H9 (cell line): ENCODE results near the gene ATP4A. TPM values are rescaled to one million over a fixed set of nuclear protein-coding genes. Genes with fewer than 3 reads are reported as not detected.

ENCODE experiments used
- DNase-seq: peaks from one replicate; pipeline ENCODE4 v3.0.0-alpha.2; 2017
- H2AFZ ChIP-seq: one replicate; pipeline ENCODE4 v1.6.1; 2013; ENCODE audit warnings: mild to moderate bottlenecking, low read length, control low read depth, moderate library complexity
- H2AK5ac ChIP-seq: 2 replicates; pipeline ENCODE4 v1.6.1; 2013; ENCODE audit warnings: low read length, control low read depth, mixed read lengths; ENCODE audit not compliant: insufficient read length
- H2BK120ac ChIP-seq: one replicate; pipeline ENCODE4 v1.6.1; 2013; ENCODE audit warnings: low read depth, mild to moderate bottlenecking, low read length, control low read depth, inconsistent platforms; ENCODE audit not compliant: poor library complexity, severe bottlenecking
- H2BK12ac ChIP-seq: 2 replicates; pipeline ENCODE4 v1.6.1; 2013; ENCODE audit warnings: low read length, control low read depth, mixed read lengths, low read depth; ENCODE audit not compliant: insufficient read length
- H2BK15ac ChIP-seq: 2 replicates; pipeline ENCODE4 v1.6.1; 2013; ENCODE audit warnings: low read depth, low read length, control low read depth
- H2BK20ac ChIP-seq: one replicate; pipeline ENCODE4 v1.6.1; 2013; ENCODE audit warnings: low read depth, mild to moderate bottlenecking, low read length, control low read depth, inconsistent platforms; ENCODE audit not compliant: poor library complexity, severe bottlenecking
- H2BK5ac ChIP-seq: 2 replicates; pipeline ENCODE4 v1.6.1; 2013; ENCODE audit warnings: low read length, control low read depth, mixed read lengths; ENCODE audit not compliant: insufficient read length
- H3K14ac ChIP-seq: 2 replicates; pipeline ENCODE4 v1.6.1; 2013; ENCODE audit warnings: low read length, control low read depth; ENCODE audit not compliant: insufficient read depth
- H3K18ac ChIP-seq: 2 replicates; pipeline ENCODE4 v1.6.1; 2013; ENCODE audit warnings: low read depth, mild to moderate bottlenecking, mixed read lengths, low read length, control low read depth; ENCODE audit not compliant: insufficient read length
- H3K23ac ChIP-seq: 2 replicates; pipeline ENCODE4 v1.6.1; 2013; ENCODE audit warnings: low read length, control low read depth, mixed read lengths, low read depth; ENCODE audit not compliant: insufficient read length
- H3K23me2 ChIP-seq: 2 replicates; pipeline ENCODE4 v1.6.1; 2013; ENCODE audit warnings: low read depth, mild to moderate bottlenecking, mixed read lengths, low read length, control low read depth; ENCODE audit not compliant: insufficient read length, poor library complexity, severe bottlenecking
- H3K27ac ChIP-seq: 2 replicates; pipeline ENCODE4 v1.5.1; 2013; ENCODE audit warnings: low read length, control low read depth, mixed read lengths, low read depth; ENCODE audit not compliant: insufficient read length
- H3K27me3 ChIP-seq: 2 replicates; pipeline ENCODE4 v1.6.1; 2013; ENCODE audit warnings: low read length, control low read depth, inconsistent platforms; ENCODE audit not compliant: insufficient read depth
- H3K4ac ChIP-seq: 2 replicates; pipeline ENCODE4 v1.6.1; 2013; ENCODE audit warnings: low read depth, mild to moderate bottlenecking, control low read depth, inconsistent platforms, low read length, moderate library complexity
- H3K4me1 ChIP-seq: 2 replicates; pipeline ENCODE4 v1.6.1; 2013; ENCODE audit warnings: low read length, control low read depth, inconsistent platforms; ENCODE audit not compliant: insufficient read depth
- H3K4me2 ChIP-seq: 2 replicates; pipeline ENCODE4 v1.6.1; 2013; ENCODE audit warnings: low read length, control low read depth, mixed read lengths; ENCODE audit not compliant: insufficient read length, insufficient read depth
- H3K56ac ChIP-seq: 2 replicates; pipeline ENCODE4 v1.6.1; 2013; ENCODE audit warnings: low read depth, mild to moderate bottlenecking, mixed read lengths, low read length, control low read depth; ENCODE audit not compliant: insufficient read length
- H3K79me1 ChIP-seq: 2 replicates; pipeline ENCODE4 v1.6.1; 2013; ENCODE audit warnings: low read depth, mild to moderate bottlenecking, moderate library complexity, low read length, control low read depth, inconsistent platforms; ENCODE audit not compliant: insufficient read depth, poor library complexity, severe bottlenecking
- H3K79me2 ChIP-seq: 2 replicates; pipeline ENCODE4 v1.6.1; 2013; ENCODE audit warnings: low read length, control low read depth, inconsistent platforms; ENCODE audit not compliant: insufficient read depth
- H3K9ac ChIP-seq: 2 replicates; pipeline ENCODE4 v1.6.1; 2013; ENCODE audit warnings: low read length, control low read depth, mixed read lengths; ENCODE audit not compliant: insufficient read length; ENCODE audit errors: extremely low read depth
- H3K9me3 ChIP-seq: one replicate; pipeline ENCODE4 v1.6.1; 2013; ENCODE audit warnings: low read depth, low read length, inconsistent platforms; ENCODE audit not compliant: control insufficient read depth
- H3T11ph ChIP-seq: one replicate; pipeline ENCODE4 v1.6.1; 2013; ENCODE audit warnings: mild to moderate bottlenecking, low read length, control low read depth, inconsistent platforms
- H4K20me1 ChIP-seq: one replicate; pipeline ENCODE4 v1.6.1; 2013; ENCODE audit not compliant: control insufficient read depth, insufficient read length, insufficient read depth
- H4K5ac ChIP-seq: 2 replicates; pipeline ENCODE4 v1.6.1; 2013; ENCODE audit warnings: low read depth, mild to moderate bottlenecking, mixed read lengths, low read length, control low read depth; ENCODE audit not compliant: insufficient read length
- H4K8ac ChIP-seq: replicated peaks from 2 replicates; pipeline ENCODE4 v1.6.1; 2013; ENCODE audit warnings: low read length, control low read depth, mixed read lengths, low read depth; ENCODE audit not compliant: insufficient read length
- H4K91ac ChIP-seq: 2 replicates; pipeline ENCODE4 v1.6.1; 2013; ENCODE audit warnings: low read depth, mild to moderate bottlenecking, moderate library complexity, mixed read lengths, low read length, control low read depth; ENCODE audit not compliant: insufficient read length
- H3K27ac Mint-ChIP-seq, 3 experiments: 2 replicates in 2 of 3; 3 replicates in 1 of 3; pipeline ENCODE4 v1.8.0; 2020 to 2021; ENCODE audit warnings: mixed read lengths in 3 of 3, mild to moderate bottlenecking in 1 of 3, moderate library complexity in 1 of 3
- H3K27me3 Mint-ChIP-seq: 2 replicates; pipeline ENCODE4 v1.8.0; 2021; ENCODE audit warnings: low read depth, mild to moderate bottlenecking, moderate library complexity, mixed read lengths
- H3K36me3 Mint-ChIP-seq, 3 experiments: 2 replicates in 2 of 3; 3 replicates in 1 of 3; pipeline ENCODE4 v1.8.0; 2020 to 2021; ENCODE audit warnings: low read depth in 3 of 3, mixed read lengths in 3 of 3; ENCODE audit not compliant: insufficient read depth in 1 of 3
- H3K4me1 Mint-ChIP-seq, 2 experiments: 2 replicates each; pipeline ENCODE4 v1.8.0; 2020; ENCODE audit warnings: mixed read lengths in 2 of 2
- H3K4me3 Mint-ChIP-seq, 2 experiments: 2 replicates in 1 of 2; 3 replicates in 1 of 2; pipeline ENCODE4 v1.8.0; 2020 to 2021; ENCODE audit warnings: mild to moderate bottlenecking in 2 of 2, mixed read lengths in 2 of 2, moderate library complexity in 1 of 2
- H3K9me3 Mint-ChIP-seq, 2 experiments: 2 replicates in 1 of 2; 3 replicates in 1 of 2; pipeline ENCODE4 v1.8.0; 2020; ENCODE audit warnings: mild to moderate bottlenecking in 2 of 2, mixed read lengths in 2 of 2, moderate library complexity in 1 of 2
- CTCF ChIP-seq: fragments of 200-600 bp; sonication (generic); conservative IDR thresholded peaks from 3 replicates; pipeline ENCODE4 v1.8.0; 2021; ENCODE audit warnings: antibody characterized with exemption, mild to moderate bottlenecking
- WGBS: extraction: QIAGEN DNeasy Blood & Tissue Kit; methylation state at CpG from one replicate; pipeline ENCODE4 v1.1.7; 2013; ENCODE audit warnings: missing lambda C conversion rate, low lambda C conversion rate, mixed read lengths; ENCODE audit not compliant: insufficient read length; ENCODE audit errors: extremely low coverage; 5-methylcytosine and 5-hydroxymethylcytosine counted together
- total RNA-seq: library from RNA; stranded (reverse); gene quantifications from 2 replicates; pipeline ENCODE4 v1.2.1, GENCODE V29; 2021

The ATP4A gene
- total RNA-seq, 1 experiment from 2014 or later, result 0.24 TPM

GRCh38 chr19:35582760-35583159 lies 19.3 kb upstream of the ATP4A start:
- H3K27ac ChIP-seq, result no peak overlapping the region
- H2BK12ac ChIP-seq, result no peak overlapping the region
- H3K4ac ChIP-seq, result no peak overlapping the region
- H3K18ac ChIP-seq, result no peak overlapping the region
- H2AFZ ChIP-seq, result no peak overlapping the region
- no peaks in the 10 kb centered on the region for H4K20me1 ChIP-seq
- H2BK20ac ChIP-seq, result no peak overlapping the region
- no peak for DNase-seq
- H3K9me3 Mint-ChIP-seq, result peaks cover 2 to 12% of the 10 kb centered on the region in 2 experiments; a peak in 4 of 5 replicates
- H3K23ac ChIP-seq, result no peak overlapping the region
- no peak overlapping the region for H3K4me3 Mint-ChIP-seq
- no peaks in the 10 kb centered on the region; the same call in 1 of the 2 replicates for H3K27me3 ChIP-seq
- H3K4me2 ChIP-seq, result no peak overlapping the region
- no peak overlapping the region for H3K56ac ChIP-seq
- peaks cover 48% of the 10 kb centered on the region for H3K27me3 Mint-ChIP-seq
- H3K79me1 ChIP-seq, result no peaks in the 10 kb centered on the region
- H3K23me2 ChIP-seq, result no peaks in the 10 kb centered on the region
- H4K5ac ChIP-seq, result no peak overlapping the region
- no peak overlapping the region for H2BK15ac ChIP-seq
- no peak overlapping the region for H4K8ac ChIP-seq
- no peaks in the 10 kb centered on the region for H3K79me2 ChIP-seq
- H2BK5ac ChIP-seq, result no peak overlapping the region
- no peak overlapping the region for H3K14ac ChIP-seq
- H3T11ph ChIP-seq, result no peak overlapping the region
- H3K9me3 ChIP-seq, result no peaks in the 10 kb centered on the region
- WGBS, result no CpG with 5 or more reads among the region's 1 CpG
- peaks cover 0 to 2% of the 10 kb centered on the region in 2 experiments; a peak in 1 of 4 replicates for H3K4me1 Mint-ChIP-seq
- H2BK120ac ChIP-seq, result no peak overlapping the region
- no peak for TF ChIP-seq CTCF
- no peak overlapping the region for H4K91ac ChIP-seq
- no peaks in the 10 kb centered on the region; a peak in 1 of 7 replicates for H3K36me3 Mint-ChIP-seq
- no peak overlapping the region for H3K27ac Mint-ChIP-seq
- H2AK5ac ChIP-seq, result no peak overlapping the region
- no peaks in the 10 kb centered on the region for H3K4me1 ChIP-seq
- no peak overlapping the region for H3K9ac ChIP-seq
